G401 (cell line): ENCODE data around the gene KLHL29. TPM values are rescaled to one million over a fixed set of nuclear protein-coding genes. Genes with fewer than 3 reads are reported as not detected.
A peak's percentile ranks its signal among the peaks of the same experiment; 100 is the strongest.

ENCODE experiments used
- DNase-seq: peaks from one replicate; pipeline ENCODE4 v3.0.0-alpha.2; 2015; ENCODE audit warnings: low spot score
- in situ Hi-C: cut with HindIII; loops from 2 replicates; pipeline ENCODE4 v1.10.0; 2016; ENCODE audit warnings: low sequenced_read_pairs, mixed read lengths
- total RNA-seq: library from RNA; depleted of rRNA; stranded (reverse); fragments of >200 nt; shearing (Covaris generic); gene quantifications from 2 replicates; pipeline ENCODE4 v1.2.3, GENCODE V29; 2014

KLHL29 gene
- total RNA-seq, 1 experiment from 2014 or later: not detected

GRCh38 chr2:23433282-23433681 is 48.3 kb downstream of the KLHL29 start:
- DNase-seq: no peak
- in situ Hi-C loops: no loop called here

GRCh38 chr2:23434721-23435121 is 49.7 kb downstream of the KLHL29 start:
- in situ Hi-C loops: no loop called here
- no peak for DNase-seq

- in situ Hi-C loops: no loop called here
- DNase-seq: no peak
Observed at GRCh38 chr2:23435250-23436035, 50.5 kb downstream of the KLHL29 start.

GRCh38 chr2:23436346-23437098 is 51.5 kb downstream of the KLHL29 start:
- DNase-seq: no peak
- in situ Hi-C loops: no loop called here

- in situ Hi-C loops: no loop called here
- no peak for DNase-seq
Observed at GRCh38 chr2:23441414-23441813, 56.4 kb downstream of the KLHL29 start.

GRCh38 chr2:23445450-23445868 is 60.5 kb downstream of the KLHL29 start:
- DNase-seq: no peak
- in situ Hi-C loops: no loop called here

GRCh38 chr2:23446916-23447315 is 61.9 kb downstream of the KLHL29 start:
- in situ Hi-C loops: no loop called here
- DNase-seq: no peak

- in situ Hi-C loops: no loop called here
- no peak for DNase-seq
Observed at GRCh38 chr2:23447405-23447804, 62.4 kb downstream of the KLHL29 start.

- in situ Hi-C loops: no loop called here
- no peak for DNase-seq
Observed at GRCh38 chr2:23448906-23449305, 63.9 kb downstream of the KLHL29 start.

GRCh38 chr2:23449413-23449812 is 64.4 kb downstream of the KLHL29 start:
- DNase-seq: no peak
- in situ Hi-C loops: no loop called here

GRCh38 chr2:23449831-23450331 is 64.9 kb downstream of the KLHL29 start:
- no peak for DNase-seq
- in situ Hi-C loops: no loop called here

GRCh38 chr2:23452372-23452771 is 67.4 kb downstream of the KLHL29 start:
- in situ Hi-C loops: no loop called here
- DNase-seq: no peak

GRCh38 chr2:23452853-23453420 is 68.0 kb downstream of the KLHL29 start:
- in situ Hi-C loops: no loop called here
- no peak for DNase-seq

- DNase-seq: no peak
- in situ Hi-C loops: no loop called here
Observed at GRCh38 chr2:23453432-23453831, 68.5 kb downstream of the KLHL29 start.

GRCh38 chr2:23453836-23454460 is 69.0 kb downstream of the KLHL29 start:
- no peak for DNase-seq
- in situ Hi-C loops: no loop called here

- in situ Hi-C loops: no loop called here
Observed at GRCh38 chr2:23454501-23455120, 69.6 kb downstream of the KLHL29 start.

GRCh38 chr2:23456396-23456795 is 71.4 kb downstream of the KLHL29 start:
- in situ Hi-C loops: no loop called here
- DNase-seq: peak; percentile 12

More at GRCh38 chr2:23454501-23455120, 69.6 kb downstream of the KLHL29 start:
- peak; percentile 53 for DNase-seq

GRCh38 chr2:23456881-23457760 is 72.1 kb downstream of the KLHL29 start:
- no peak for DNase-seq
- in situ Hi-C loops: no loop called here
